ENCODE results near the gene SULT1C2.

GRCh38 chr2:108267101-108267500 is 21.6 kb upstream of the SULT1C2 start:
- no peak for TF ChIP-seq SMC3 (IDR thresholded peaks at IDR 0.05; ENCODE audit: borderline replicate concordance, low read length)
- no peak for TF ChIP-seq RFX5 (IDR thresholded peaks at IDR 0.05; ENCODE audit: low read depth, low read length)
- TF ChIP-seq MAX (IDR thresholded peaks at IDR 0.05; ENCODE audit: low read depth, low read length), result no peak
- no peak for TF ChIP-seq NFYB (IDR thresholded peaks at IDR 0.05; ENCODE audit: insufficient read depth, low read depth, low read length)
- no peak for TF ChIP-seq ETV6 (conservative IDR thresholded peaks at IDR 0.05 in 1 of 2, IDR thresholded peaks at IDR 0.05 in 1 of 2; ENCODE audit: borderline replicate concordance in 1 of 2, low read depth in 1 of 2)
- no peak for TF ChIP-seq CREM (IDR thresholded peaks at IDR 0.05; ENCODE audit: low read depth)
- no peak for TF ChIP-seq CTCF (IDR thresholded peaks at IDR 0.05 in 2 of 3, conservative IDR thresholded peaks at IDR 0.05 in 1 of 3; ENCODE audit: control insufficient read depth in 2 of 3, extremely low read depth in 1 of 3, insufficient read depth in 1 of 3, low read depth in 3 of 3, low read length in 3 of 3)
- TF ChIP-seq POLR2AphosphoS5 (IDR thresholded peaks at IDR 0.05; ENCODE audit: low read length), result no peak
